Fibroblast of lung (primary cell): Measurements from ENCODE around the gene SORCS2. TPM values are rescaled to one million over a fixed set of nuclear protein-coding genes. Genes with fewer than 3 reads are reported as not detected.

ENCODE experiments used
- DNase-seq, 2 donors: peaks; one replicate each; pipeline versions ENCODE4 v3.0.0 to v3.0.0-alpha.2; 2010; ENCODE audit warnings: low read depth in 2 of 2
- H2AFZ ChIP-seq: 2 replicates; pipeline ENCODE4 v1.5.1; 2012; ENCODE audit warnings: low read length, control low read depth, inconsistent platforms
- H3K27ac ChIP-seq: 2 replicates; pipeline ENCODE4 v1.5.1; 2011; ENCODE audit warnings: low read length, control low read depth; ENCODE audit not compliant: insufficient read depth
- H3K27me3 ChIP-seq: 2 replicates; pipeline ENCODE4 v1.5.1; 2011; ENCODE audit warnings: mild to moderate bottlenecking, low read length; ENCODE audit not compliant: control insufficient read depth, insufficient read depth
- H3K36me3 ChIP-seq: 2 replicates; pipeline ENCODE4 v1.5.1; 2011; ENCODE audit warnings: low read length; ENCODE audit not compliant: control insufficient read depth, insufficient read depth
- H3K4me1 ChIP-seq: 2 replicates; pipeline ENCODE4 v1.5.1; 2011; ENCODE audit warnings: low read length; ENCODE audit not compliant: control insufficient read depth, insufficient read depth; ENCODE audit errors: extremely low read depth
- H3K4me2 ChIP-seq: 2 replicates; pipeline ENCODE4 v1.5.1; 2011; ENCODE audit warnings: low read length, control low read depth; ENCODE audit not compliant: insufficient read depth; ENCODE audit errors: extremely low read depth
- H3K4me3 ChIP-seq, 4 experiments: fragments of 200-600 bp in 1 of 4; sonication (generic) in 1 of 4; replicated peaks in 1 of 4; 2 replicates each; pipeline ENCODE4 v1.5.1; 2011 to 2016; ENCODE audit warnings: low read length in 4 of 4, low read depth in 3 of 4, mild to moderate bottlenecking in 3 of 4, control low read depth in 2 of 4, inconsistent platforms in 1 of 4, mixed read lengths in 1 of 4; ENCODE audit not compliant: insufficient read depth in 1 of 4; ENCODE audit errors: control extremely low read depth in 1 of 4
- H3K79me2 ChIP-seq: 2 replicates; pipeline ENCODE4 v1.5.1; 2012; ENCODE audit warnings: mild to moderate bottlenecking, low read length, inconsistent platforms; ENCODE audit not compliant: control insufficient read depth, insufficient read depth
- H3K9ac ChIP-seq: 2 replicates; pipeline ENCODE4 v1.5.1; 2011; ENCODE audit warnings: mild to moderate bottlenecking, low read length, control low read depth; ENCODE audit not compliant: insufficient read depth
- H3K9me3 ChIP-seq: 2 replicates; pipeline ENCODE4 v1.5.1; 2012; ENCODE audit warnings: low read depth, low read length; ENCODE audit not compliant: control insufficient read depth, insufficient read depth
- H4K20me1 ChIP-seq: 2 replicates; pipeline ENCODE4 v1.5.1; 2011; ENCODE audit warnings: low read length; ENCODE audit not compliant: control insufficient read depth, insufficient read depth; ENCODE audit errors: extremely low read depth
- CTCF ChIP-seq, 2 donors: IDR thresholded peaks in 1 of 2; conservative IDR thresholded peaks in 1 of 2; 1 replicate in 1 of 2; 2 replicates in 1 of 2; pipeline ENCODE4 v1.5.1; 2011 to 2012; ENCODE audit warnings: low read length in 2 of 2, control low read depth in 1 of 2, inconsistent platforms in 1 of 2, low read depth in 1 of 2, mild to moderate bottlenecking in 1 of 2
- EZH2 ChIP-seq: IDR thresholded peaks from 2 replicates; pipeline ENCODE4 v1.5.1; 2012; ENCODE audit warnings: low read length, control low read depth, mild to moderate bottlenecking; ENCODE audit errors: missing control alignments
- polyA plus RNA-seq, 2 donors: library from polyadenylated mRNA; depleted of rRNA in 1 of 2; stranded (reverse) in 1 of 2; unstranded in 1 of 2; fragments of >200 nt; gene quantifications; 2 replicates each; pipeline ENCODE4 v1.2.1, GENCODE V29; 2011 to 2012; ENCODE audit warnings: missing spikeins in 1 of 2
- total RNA-seq: library from RNA; depleted of rRNA; stranded (reverse); fragments of >200 nt; gene quantifications from 2 replicates; pipeline ENCODE4 v1.2.1, GENCODE V29; 2014

Gene SORCS2
- total and polyA plus RNA-seq, 2 donors (not counting 1 experiment from before 2014, with no cell fraction given), result 0.17 to 0.41 TPM

GRCh38 chr4:7247946-7248345 is 55.6 kb downstream of the SORCS2 start:
- Histone ChIP-seq H4K20me1 (no peaks in the 10 kb centered on the region), H3K9ac (no peak overlapping the region), H3K79me2 (no peaks in the 10 kb centered on the region), H3K4me3 (no peak overlapping the region), H2AFZ (no peak overlapping the region), H3K9me3 (no peaks in the 10 kb centered on the region), H3K36me3 (no peaks in the 10 kb centered on the region), H3K27me3 (peaks cover 10% of the 10 kb centered on the region), H3K4me2 (no peak overlapping the region), H3K4me1 (no peaks in the 10 kb centered on the region), H3K27ac (no peak overlapping the region)
- TF ChIP-seq EZH2 (no peak), CTCF (conservative IDR thresholded peaks at IDR 0.05 in 1 of 2, IDR thresholded peaks at IDR 0.05 in 1 of 2; ENCODE audit: low read depth in 1 of 2, low read length in 2 of 2) (no peak)
- no peak for DNase-seq

GRCh38 chr4:7248857-7249256 is 56.5 kb downstream of the SORCS2 start:
- H3K9me3 ChIP-seq, result no peaks in the 10 kb centered on the region
- H3K36me3 ChIP-seq, result no peaks in the 10 kb centered on the region
- DNase-seq, result no peak
- H3K79me2 ChIP-seq, result no peaks in the 10 kb centered on the region
- H3K27ac ChIP-seq, result no peak overlapping the region
- H3K4me3 ChIP-seq, result no peak overlapping the region
- no peak overlapping the region for H3K4me2 ChIP-seq
- H3K9ac ChIP-seq, result no peak overlapping the region
- H2AFZ ChIP-seq, result no peak overlapping the region
- H3K27me3 ChIP-seq, result peaks cover 12% of the 10 kb centered on the region
- TF ChIP-seq EZH2 (no peak), CTCF (conservative IDR thresholded peaks at IDR 0.05 in 1 of 2, IDR thresholded peaks at IDR 0.05 in 1 of 2; ENCODE audit: low read depth in 1 of 2, low read length in 2 of 2) (no peak)
- no peaks in the 10 kb centered on the region for H3K4me1 ChIP-seq
- no peaks in the 10 kb centered on the region for H4K20me1 ChIP-seq

GRCh38 chr4:7251321-7251720 is 59.0 kb downstream of the SORCS2 start:
- Histone ChIP-seq H3K4me2 (no peak overlapping the region), H3K27ac (no peak overlapping the region), H3K27me3 (peaks cover 12% of the 10 kb centered on the region), H3K79me2 (no peaks in the 10 kb centered on the region), H3K4me3 (no peak overlapping the region), H3K4me1 (no peaks in the 10 kb centered on the region), H3K36me3 (no peaks in the 10 kb centered on the region), H3K9me3 (no peaks in the 10 kb centered on the region), H4K20me1 (no peaks in the 10 kb centered on the region), H2AFZ (no peak overlapping the region), H3K9ac (no peak overlapping the region)
- TF ChIP-seq CTCF (conservative IDR thresholded peaks at IDR 0.05 in 1 of 2, IDR thresholded peaks at IDR 0.05 in 1 of 2; ENCODE audit: low read depth in 1 of 2, low read length in 2 of 2), result no peak
- no peak for TF ChIP-seq EZH2
- no peak for DNase-seq
